GM21786 (cell line): ENCODE data around the gene SEPTIN10.

ENCODE experiments used
- ATAC-seq: cut with Tn5 transposase; IDR thresholded peaks from one replicate; pipeline ENCODE4 v1.9.1; 2021; ENCODE audit not compliant: unreplicated experiment

The SEPTIN10 gene

DNA sequence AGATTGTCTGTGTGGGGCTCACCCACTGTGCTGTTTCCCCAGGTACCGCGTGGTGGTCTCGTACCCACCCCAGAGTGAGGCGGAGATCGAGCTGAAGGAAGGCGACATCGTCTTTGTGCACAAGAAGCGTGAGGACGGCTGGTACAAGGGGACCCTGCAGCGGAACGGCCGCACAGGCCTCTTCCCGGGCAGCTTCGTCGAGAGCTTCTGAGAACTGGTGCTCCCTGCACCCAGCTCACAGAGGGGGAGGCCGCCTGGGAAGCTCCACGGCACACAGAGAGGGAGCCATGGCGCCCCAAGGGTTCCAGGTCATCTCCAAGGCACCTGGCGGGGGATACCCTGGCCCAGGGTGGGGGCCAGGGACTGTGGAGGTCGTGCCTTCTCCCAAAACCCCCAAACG lies 112.3 kb downstream of the SEPTIN10 start:
- ATAC-seq: no peak

DNA sequence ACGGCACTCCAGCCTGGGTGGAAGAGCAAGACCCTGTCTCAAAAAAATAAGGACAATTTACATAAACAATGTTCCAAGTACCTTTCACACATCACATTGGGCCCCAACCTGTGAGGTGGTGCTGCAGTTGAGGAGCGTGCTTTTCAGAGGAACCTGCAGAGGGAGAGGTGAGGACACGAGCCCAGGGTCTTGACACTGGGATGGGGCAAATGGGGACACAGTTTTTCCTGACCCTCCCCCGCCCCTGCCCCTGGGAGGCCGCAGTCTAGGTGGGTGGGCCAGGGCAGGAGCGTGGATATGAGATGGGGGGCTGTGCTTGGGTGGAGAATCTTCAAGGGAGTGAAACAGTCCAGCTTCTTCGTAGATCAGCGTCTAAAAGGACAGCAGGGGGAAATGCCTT lies 112.9 kb downstream of the SEPTIN10 start:
- ATAC-seq: no peak

- ATAC-seq: no peak
These were observed 114.2 kb downstream of the SEPTIN10 start for GRCh38 chr2:109499566-109499965.

DNA sequence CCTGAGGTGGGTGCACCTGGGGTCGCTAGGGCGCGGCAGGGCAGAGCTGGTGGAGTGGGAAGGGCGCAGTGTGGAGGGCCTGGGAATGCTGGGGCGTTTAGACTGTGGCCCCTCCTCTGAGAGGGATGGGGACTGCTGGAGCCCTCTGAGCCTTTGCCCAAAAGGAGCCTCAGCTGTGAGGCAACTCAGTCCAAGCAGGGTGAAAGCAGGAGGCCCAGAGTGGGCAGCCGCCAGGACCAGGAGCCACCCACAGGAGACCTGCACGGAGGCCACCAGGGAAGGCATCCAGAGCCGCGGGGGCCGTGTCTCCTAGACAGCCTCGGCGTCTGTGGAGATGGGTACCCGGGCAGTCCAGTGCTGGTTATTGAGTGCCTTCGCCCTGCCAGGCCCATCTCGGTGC lies 114.9 kb downstream of the SEPTIN10 start:
- no peak for ATAC-seq

DNA sequence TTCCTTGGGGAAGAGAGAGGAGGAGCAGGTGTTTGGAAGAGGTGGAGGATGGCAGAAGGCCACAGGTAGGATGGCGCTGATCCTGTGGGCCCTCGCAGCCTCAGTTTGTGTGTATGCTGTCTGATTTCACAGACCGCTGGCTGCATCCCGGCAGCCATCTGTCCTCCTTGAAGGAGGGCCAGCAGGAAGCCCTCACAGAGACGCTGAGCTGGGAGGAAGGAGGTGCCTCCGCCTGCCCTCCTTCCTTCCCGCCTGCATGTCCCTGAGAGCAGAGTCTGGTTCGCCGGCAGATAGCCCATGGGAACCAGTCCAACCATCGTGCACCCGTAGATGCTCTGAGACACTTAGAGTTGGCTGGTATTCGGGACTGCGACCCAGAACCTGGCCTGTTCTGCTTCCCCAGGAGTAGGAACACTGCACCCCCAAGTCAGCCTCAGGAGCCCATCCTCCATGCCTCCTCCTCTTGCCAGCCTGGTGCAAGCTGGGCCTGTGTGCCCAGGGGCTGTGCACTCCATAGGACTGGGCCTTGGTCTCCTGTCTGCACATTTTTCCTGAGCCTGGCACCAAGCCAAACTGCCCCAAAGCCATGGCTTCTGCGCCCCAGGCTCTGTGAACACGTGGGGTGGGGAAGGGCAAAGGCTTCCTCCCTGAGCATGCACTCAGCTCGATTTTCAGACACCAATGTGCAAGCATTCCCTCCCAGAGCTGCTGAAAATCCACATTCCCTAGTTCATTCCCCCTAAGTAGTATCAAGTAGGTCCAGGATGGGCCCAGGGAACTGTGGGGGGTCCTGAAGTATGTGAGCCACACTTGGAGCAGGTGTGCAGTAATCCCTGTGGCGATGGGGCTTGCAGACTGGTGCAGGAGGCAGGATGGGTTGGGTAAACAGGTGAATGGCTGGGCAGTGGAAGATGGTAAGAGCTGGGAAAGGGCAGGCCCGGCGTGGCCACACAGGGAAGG lies 115.6 kb downstream of the SEPTIN10 start:
- no peak for ATAC-seq

DNA sequence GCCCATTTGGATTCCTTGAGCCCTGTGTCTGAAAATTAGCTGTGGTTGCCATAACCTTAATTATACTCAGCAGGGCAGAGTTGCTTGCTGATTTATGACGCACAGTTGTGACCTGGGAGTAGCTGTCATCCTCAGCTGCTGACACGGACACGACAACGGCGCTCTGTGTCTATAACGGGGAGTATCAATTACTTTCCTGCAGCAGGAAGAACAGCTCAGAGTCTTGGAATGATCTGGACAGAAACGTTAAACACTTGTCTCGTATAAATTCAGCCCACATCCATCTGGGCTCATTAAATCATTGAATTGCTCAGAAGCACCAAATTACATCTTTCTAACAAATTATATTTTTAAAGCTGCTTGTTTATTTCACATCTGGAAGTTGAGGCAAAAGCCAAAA lies 116.3 kb downstream of the SEPTIN10 start:
- ATAC-seq: no peak

- no peak for ATAC-seq
These were observed 119.4 kb downstream of the SEPTIN10 start for GRCh38 chr2:109494351-109494750.

DNA sequence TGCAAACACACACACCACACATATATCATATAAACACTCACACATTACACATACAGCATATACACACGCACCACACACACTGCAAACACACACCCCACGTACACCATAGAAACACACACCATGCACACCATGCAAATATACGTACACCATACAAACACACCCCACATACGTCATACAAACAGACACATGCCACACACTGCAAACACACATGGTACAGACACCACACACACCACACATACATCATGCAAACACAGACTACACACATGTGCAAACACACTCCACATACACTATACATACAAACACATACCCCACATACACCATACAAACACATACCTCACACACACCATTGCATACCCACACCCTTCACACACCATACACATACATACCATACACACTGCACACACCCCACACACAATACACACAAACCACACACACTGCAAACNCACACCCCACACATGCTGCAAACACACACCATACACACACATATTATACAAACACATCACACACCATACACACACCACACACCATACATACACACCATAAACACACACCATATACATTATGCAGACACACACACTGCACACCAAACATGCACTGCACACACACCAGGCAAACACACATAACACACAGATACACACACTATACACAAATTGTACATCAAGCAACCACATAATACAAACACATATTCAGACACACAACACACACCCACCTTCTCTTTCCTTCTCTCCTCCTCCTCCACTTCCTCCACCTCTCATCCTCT lies 120.4 kb downstream of the SEPTIN10 start:
- ATAC-seq: no peak
